Fibroblast of peridontal ligament (primary cell): ENCODE measurements around the gene ARAP1.
A peak's percentile ranks its signal among the peaks of the same experiment; 100 is the strongest.

Experiments used
- DNase-seq: peaks from one replicate; pipeline ENCODE4 v3.0.0-alpha.2; 2010; ENCODE audit errors: extremely low read depth

The ARAP1 gene

DNA sequence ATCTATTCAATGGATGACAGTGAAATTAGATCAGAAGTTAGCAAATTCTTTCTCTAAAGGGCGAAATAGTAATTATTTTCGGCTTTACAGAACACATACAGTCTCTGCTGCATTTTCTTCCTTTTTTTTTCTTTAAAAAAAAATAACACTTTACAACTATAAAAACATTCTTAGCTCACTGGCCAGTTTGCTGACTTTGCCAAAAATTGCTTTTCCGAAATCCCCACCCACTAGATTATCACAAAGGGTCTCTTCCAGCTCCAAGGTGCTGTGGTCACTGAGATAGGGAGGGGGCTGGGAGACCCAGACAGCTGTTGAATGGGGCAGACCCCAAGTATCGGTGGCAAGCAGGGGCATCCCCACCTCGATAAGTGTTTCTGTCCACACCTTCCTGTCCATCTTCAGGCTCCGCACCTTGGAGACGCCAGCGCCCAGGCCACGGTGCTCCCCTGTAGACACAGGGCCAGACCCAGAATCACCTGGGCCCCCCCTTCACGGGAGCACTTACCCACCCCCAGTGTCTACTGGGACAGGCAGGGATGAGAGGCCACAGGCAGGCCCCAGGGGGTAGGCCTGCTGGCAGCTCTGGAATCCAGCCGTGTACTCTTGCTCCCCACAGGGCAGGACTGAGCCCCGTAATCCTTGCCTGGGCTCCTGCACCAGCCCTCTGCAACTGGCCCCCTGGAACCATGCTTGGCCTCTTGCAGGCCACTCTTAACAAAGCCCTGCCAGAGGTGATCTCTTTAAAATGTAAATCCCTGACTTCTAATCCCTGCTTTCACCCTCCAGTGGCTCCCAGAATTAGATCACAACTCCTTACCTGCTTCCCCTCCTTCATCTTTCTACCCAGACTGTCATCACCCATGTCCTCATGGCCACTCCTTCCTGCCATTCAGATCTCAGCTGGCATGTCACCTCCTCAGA, 46.5 kb downstream of the ARAP1 start:
- no peak for DNase-seq

DNA sequence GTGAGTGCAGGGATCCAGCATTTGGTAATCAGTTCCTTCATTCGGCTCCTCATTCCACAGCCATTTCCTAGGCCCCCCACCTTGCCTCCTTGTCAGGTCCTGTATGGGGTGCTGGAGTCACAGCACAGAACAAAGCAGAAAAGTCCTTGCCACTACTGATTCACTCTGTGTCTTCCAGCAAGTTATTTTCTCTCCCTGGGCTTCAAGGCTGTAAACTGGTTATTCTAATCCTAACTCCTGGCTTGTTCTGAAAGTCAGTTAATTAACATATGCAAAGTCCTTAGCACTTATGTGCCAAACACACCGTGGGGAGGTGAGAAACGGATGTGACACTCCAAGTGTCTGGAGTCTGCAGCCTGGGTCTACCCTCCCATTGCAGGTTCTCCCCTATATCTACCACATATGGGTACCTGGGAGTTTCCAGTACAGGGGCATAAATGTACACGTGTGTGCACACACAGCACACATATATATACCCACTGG, 47.4 kb downstream of the ARAP1 start:
- DNase-seq: no peak

GRCh38 chr11:72704028-72704782, 48.0 kb downstream of the ARAP1 start:
- no peak for DNase-seq

GRCh38 chr11:72703267-72704008, 48.8 kb downstream of the ARAP1 start:
- DNase-seq: peak; percentile 93

DNA sequence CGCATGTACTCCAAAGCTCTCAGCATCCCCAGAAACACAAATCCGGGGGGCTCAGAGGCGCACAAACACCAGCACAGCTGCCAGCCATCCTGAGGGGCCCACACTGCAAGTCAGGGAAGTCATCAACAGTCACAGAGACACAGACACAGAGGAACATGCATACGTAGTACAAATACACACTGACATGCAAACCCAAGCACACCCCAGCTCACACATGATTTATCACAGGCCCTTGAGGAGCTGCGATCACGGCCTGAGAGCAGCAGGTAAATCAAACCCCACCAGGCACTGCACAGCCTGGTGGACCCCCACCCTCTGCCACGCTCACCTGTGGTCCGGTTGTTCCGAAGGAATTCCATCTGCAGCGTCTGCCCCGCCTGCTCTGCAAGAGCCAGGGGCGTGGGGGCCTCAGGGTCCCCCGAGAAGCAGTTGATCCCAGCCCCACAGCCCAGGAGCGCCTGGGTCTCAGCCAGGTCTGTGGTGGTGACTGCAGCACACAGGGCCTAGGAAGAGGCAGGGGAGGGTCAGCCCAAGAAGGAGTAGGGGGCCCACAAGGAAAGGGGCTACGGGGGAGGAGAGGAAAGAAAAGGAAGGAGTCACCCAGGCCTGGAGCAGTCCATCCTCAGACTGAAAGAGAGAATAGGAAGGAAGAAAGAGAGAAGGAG, 49.5 kb downstream of the ARAP1 start:
- no peak for DNase-seq

DNA sequence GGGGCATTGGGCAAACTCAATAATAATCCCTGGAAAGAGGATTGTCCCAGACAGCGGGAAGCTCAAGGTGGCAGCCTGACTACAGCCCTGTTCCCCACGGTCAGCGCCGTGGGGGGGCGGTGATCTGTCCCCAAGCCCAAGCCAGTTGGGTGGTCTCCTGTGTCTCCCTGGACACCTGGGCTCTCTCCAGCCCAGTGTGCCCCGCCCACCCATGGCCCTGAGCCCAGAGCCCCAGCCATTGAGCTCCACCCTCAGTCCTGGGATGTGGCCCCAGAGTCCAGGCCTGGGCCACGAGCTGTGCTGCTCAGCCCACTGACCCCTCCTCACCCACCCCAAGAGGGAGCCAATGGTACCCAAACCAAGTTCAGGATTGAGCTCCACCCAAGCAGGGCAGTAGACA, 50.1 kb downstream of the ARAP1 start:
- DNase-seq: no peak

DNA sequence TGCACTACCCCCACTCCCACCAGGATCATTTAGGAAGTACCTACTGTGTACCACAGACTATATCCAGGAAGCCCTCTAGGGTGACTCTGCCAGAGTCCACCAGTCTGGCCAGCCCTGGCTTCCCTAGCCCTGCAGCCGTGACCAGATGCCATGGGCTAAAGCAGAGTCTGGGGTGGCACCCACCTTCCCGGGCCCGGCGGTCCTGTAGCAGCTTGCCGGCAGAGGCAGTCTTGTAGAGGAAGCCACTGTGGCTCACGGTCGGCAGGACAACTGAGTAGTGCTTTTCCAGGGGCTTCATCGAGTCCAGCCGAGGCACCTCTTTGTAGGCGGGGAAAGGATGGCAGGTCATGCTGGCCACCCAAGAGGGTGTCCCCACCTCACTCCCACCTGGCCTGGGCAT, 50.7 kb downstream of the ARAP1 start:
- DNase-seq: no peak

GRCh38 chr11:72700146-72700545, 52.1 kb downstream of the ARAP1 start:
- DNase-seq: peak; percentile 53

DNA sequence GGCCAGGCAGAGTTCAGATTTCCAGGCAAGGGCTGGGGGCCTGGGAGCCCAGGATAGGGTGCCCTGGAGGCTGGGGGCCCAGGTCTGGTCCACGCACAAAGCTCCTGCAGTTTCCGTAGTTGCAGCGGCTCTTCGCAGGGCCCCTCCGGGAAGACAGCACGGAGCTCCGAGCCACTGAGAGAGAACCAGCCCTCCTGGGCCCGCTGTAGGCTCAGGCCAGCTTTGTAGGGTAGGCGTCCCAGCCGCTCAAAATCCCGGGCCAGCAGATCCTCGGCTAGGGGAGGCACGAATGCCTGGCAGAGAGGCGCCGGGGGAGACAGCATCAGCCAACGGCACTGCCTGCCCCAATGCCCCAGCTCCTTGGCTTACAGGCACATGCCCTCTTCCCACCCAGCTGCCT, 54.4 kb downstream of the ARAP1 start:
- DNase-seq: no peak

DNA sequence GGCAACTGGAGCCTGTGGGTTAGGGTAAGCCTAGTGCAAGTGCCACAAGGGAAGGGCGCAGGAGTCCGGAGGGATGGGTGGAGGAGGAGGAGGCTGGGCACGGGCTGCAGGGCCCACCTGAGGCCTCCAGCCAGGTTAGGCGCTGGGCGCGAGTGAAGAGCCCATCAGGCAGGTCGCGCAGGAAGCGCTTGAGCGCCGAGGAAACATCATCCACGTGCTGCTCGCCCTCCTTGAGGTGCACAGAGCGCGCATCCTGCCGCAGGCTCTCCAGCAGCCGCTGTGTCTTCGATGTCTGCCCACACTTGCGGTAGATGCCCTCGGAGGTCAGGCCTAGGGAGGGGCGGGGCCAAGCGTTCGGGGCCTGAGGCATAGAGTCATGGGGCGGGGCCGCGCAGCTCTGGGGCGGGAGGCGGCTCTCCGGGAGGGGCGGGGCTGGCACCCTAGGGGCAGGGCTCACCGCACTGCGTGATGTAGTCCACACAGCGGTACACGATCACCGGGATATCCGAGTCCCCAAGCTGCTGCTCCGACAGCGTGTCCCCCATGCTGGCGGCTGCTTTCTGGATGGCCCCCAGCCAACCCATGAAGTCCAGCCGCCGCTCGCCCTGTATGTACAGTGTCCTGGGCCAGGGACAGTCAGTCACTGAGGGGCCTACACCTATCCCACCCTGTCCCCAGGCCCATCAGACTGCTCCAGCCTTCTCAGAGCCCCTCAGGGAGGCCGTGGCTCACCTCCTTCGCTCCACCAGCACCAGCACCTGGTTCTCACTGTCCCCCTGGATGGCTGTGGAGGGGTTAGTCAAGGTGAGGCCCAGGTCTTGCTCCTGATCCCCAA, 55.1 kb downstream of the ARAP1 start:
- no peak for DNase-seq

DNA sequence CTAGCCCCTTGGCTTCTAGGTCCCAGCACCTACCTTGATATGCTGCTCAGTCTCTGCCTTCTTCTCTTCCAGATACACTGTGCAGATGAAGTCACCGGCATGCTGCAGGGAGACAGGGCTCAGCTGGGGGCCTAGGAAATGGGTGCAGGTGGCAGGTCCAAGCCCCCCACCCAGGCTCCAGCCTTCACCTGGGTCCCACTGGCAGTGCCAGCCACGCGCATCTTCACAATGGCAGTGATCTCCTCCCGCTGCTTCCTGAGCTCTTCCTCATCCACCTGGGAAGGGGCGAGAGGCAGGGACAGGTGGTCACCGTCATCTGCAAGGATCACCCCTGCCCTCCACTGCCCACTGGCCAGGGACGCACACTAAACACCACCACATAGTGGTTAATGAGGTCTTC, 56.9 kb downstream of the ARAP1 start:
- no peak for DNase-seq

GRCh38 chr11:72693271-72693968, 58.8 kb downstream of the ARAP1 start:
- no peak for DNase-seq

GRCh38 chr11:72692498-72693237, 59.5 kb downstream of the ARAP1 start:
- DNase-seq: no peak

- DNase-seq: no peak
These were observed 62.0 kb downstream of the ARAP1 start for GRCh38 chr11:72690166-72690565.

- no peak for DNase-seq
These were observed 63.3 kb downstream of the ARAP1 start for GRCh38 chr11:72688929-72689328.

GRCh38 chr11:72688486-72688885, 63.7 kb downstream of the ARAP1 start:
- no peak for DNase-seq

GRCh38 chr11:72687326-72687725, 64.9 kb downstream of the ARAP1 start:
- DNase-seq: no peak

- peak; percentile 31 for DNase-seq
These were observed 65.5 kb downstream of the ARAP1 start for GRCh38 chr11:72686639-72687220.
